Lower leg skin (tissue), 4 donors: ENCODE results near the gene CAB39. TPM values are rescaled to one million over a fixed set of nuclear protein-coding genes. Genes with fewer than 3 reads are reported as not detected.

Source experiments
- DNase-seq, 2 donors: peaks; one replicate each; pipeline ENCODE4 v3.0.0-alpha.2; 2019; ENCODE audit warnings: low spot score in 2 of 2
- H3K4me3 ChIP-seq: fragments of 200-600 bp; sonication (generic); 2 replicates; pipeline ENCODE4 v1.5.1; 2017; ENCODE audit warnings: mild to moderate bottlenecking, low read depth; ENCODE audit not compliant: poor library complexity, severe bottlenecking
- POLR2A ChIP-seq, 2 donors: fragments of 450-650 bp; IDR thresholded peaks; one replicate each; pipeline ENCODE4 v1.6.1; 2016 to 2017; ENCODE audit warnings: antibody characterized with exemption in 2 of 2, mild to moderate bottlenecking in 1 of 2, moderate library complexity in 1 of 2
- WGBS, 2 donors: methylation state at CpG; one replicate each; pipeline ENCODE4 v1.1.5; 2018; 5-methylcytosine and 5-hydroxymethylcytosine counted together
- intact Hi-C: fragments of 100-400 bp; cut with DNase I; formaldehyde crosslinking; loops from one replicate; pipeline ENCODE4 v1.15.0; 2023; ENCODE audit warnings: low total_unique reads
- total RNA-seq, 4 donors: library from RNA; depleted of rRNA; stranded (reverse); fragments of >200 nt; gene quantifications; one replicate each; pipeline ENCODE4 v1.1.0, GENCODE V29; 2016
- TF ChIP-seq, protein P1 (sequence below), 3 donors: fragments of 450-650 bp; IDR thresholded peaks; one replicate each; pipeline ENCODE4 v1.5.1; 2016; ENCODE audit warnings: antibody characterized with exemption in 3 of 3, mild to moderate bottlenecking in 3 of 3, moderate library complexity in 2 of 3

CAB39 gene
- total RNA-seq, 4 donors from 2014 or later: 65.5 to 74.7 (median 70.4) TPM

DNA sequence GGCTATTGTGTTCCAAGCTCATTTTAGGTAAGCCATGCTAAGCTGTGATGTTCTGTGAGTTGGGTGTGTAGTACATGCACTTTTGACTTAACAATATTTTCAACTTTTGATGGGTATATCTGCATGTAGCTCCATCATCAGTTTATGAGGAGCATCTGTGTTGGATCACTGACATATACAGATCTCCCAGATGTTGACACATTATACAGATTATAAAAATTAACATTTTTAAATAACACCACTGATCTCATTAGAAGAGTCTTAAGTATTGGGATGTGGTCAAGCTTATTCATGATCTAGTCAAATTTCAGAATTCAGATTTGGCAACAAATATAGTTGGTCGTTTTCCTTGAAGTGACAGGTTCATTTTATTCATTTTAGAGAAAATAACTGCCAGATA is 51.7 kb downstream of the CAB39 start:
- intact Hi-C loops: no loop called here
- TF ChIP-seq, protein P1, sequence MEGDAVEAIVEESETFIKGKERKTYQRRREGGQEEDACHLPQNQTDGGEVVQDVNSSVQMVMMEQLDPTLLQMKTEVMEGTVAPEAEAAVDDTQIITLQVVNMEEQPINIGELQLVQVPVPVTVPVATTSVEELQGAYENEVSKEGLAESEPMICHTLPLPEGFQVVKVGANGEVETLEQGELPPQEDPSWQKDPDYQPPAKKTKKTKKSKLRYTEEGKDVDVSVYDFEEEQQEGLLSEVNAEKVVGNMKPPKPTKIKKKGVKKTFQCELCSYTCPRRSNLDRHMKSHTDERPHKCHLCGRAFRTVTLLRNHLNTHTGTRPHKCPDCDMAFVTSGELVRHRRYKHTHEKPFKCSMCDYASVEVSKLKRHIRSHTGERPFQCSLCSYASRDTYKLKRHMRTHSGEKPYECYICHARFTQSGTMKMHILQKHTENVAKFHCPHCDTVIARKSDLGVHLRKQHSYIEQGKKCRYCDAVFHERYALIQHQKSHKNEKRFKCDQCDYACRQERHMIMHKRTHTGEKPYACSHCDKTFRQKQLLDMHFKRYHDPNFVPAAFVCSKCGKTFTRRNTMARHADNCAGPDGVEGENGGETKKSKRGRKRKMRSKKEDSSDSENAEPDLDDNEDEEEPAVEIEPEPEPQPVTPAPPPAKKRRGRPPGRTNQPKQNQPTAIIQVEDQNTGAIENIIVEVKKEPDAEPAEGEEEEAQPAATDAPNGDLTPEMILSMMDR (IDR thresholded peaks at IDR 0.05): no peak
- no peak for TF ChIP-seq POLR2A (IDR thresholded peaks at IDR 0.05)
- no peak overlapping the region for H3K4me3 ChIP-seq
- DNase-seq: no peak
- 77 to 84% methylated on average over 1 of the region's 1 CpG for WGBS, 2 donors

GRCh38 chr2:230765611-230766300 is 53.1 kb downstream of the CAB39 start:
- no peak overlapping the region for H3K4me3 ChIP-seq
- WGBS, 2 donors: 52 to 54% methylated on average over 4 of the region's 4 CpGs
- no peak for TF ChIP-seq POLR2A (IDR thresholded peaks at IDR 0.05)
- TF ChIP-seq, protein P1 (IDR thresholded peaks at IDR 0.05): no peak
- no peak for DNase-seq
- intact Hi-C loops: no loop called here

DNA sequence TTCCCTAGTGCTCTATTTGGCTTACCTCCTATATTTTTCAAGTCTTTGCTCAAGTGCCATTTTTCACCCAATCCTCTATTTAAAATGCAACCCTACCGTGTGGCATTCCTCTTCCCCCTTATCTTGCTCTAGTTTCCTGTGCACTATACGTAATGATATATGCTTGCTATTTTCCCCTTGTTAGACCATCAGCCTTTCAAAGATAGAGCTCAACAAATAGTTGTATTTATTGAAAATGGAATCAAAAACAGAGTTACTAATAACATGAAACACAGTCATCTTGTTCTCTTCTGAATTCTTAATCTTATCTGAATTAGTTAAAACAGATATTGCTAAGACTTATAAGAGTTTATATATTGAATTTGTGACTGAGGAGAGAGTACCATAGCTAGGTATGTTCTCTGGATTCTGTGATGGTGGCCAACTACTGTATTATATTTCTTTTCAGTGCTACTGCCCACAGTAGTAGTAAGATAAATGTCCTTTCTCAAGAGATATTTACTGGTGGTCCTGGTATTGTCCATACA is 55.3 kb downstream of the CAB39 start:
- no peak overlapping the region for H3K4me3 ChIP-seq
- intact Hi-C loops: no loop called here
- TF ChIP-seq, protein P1 (IDR thresholded peaks at IDR 0.05): no peak
- TF ChIP-seq POLR2A (IDR thresholded peaks at IDR 0.05): no peak
- WGBS, 2 donors: 81 to 100% methylated on average over 2 of the region's 2 CpGs
- no peak for DNase-seq

DNA sequence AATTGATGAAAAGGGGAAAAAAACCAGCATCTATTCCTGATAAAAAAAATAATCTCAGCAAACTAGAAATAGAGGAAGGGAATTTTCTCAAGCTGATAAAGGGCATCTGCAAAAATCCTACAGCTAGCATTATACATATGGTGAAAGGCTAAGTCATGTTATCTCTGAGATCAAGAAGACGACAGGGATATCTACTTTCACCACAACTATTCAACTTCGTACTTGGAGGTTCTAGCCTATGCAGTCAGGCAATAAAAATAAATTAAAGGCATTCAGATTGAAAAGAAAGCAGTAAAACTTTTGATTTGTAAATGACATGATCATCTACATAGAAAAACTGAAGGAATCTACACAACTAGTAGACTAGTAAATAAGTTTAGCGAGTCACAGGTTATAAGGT is 58.2 kb downstream of the CAB39 start:
- TF ChIP-seq, protein P1 (IDR thresholded peaks at IDR 0.05): no peak

DNA sequence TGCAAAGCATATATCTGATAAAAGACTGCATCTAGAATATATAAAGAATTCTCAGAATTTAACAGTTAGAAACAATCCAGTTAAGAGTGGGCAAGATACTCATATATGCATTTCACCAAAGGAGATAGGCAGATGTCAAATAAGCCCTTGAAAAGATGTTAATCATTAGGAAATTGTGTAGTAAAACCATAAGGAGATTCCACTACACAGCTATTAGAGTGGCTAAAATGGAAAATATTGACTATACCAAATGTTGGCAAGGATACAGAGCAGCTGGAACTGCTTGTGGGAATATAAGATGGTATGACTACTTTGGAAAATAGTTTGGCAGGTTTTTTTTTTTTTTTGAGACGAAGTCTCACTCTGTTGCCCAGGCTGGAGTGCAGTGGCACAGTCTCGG is 59.5 kb downstream of the CAB39 start:
- intact Hi-C loops: no loop called here
- no peak overlapping the region for H3K4me3 ChIP-seq
- 94% methylated on average over 2 of the region's 2 CpGs for WGBS, 2 donors
- DNase-seq: no peak
- TF ChIP-seq, protein P1 (IDR thresholded peaks at IDR 0.05): no peak
- TF ChIP-seq POLR2A (IDR thresholded peaks at IDR 0.05): no peak

More for the DNA sequence above, 58.2 kb downstream of the CAB39 start:
- WGBS, 2 donors: 84 to 93% methylated on average over 3 of the region's 3 CpGs
- intact Hi-C loops: no loop called here
- H3K4me3 ChIP-seq: no peak overlapping the region
- DNase-seq: no peak
